Measurements from ENCODE around the gene ACTR1B.
"Not testable (repeated sequence)": the region's sequence is repeated elsewhere in the genome, so short reads cannot be mapped to it uniquely, and the experiment has no call there.

Gene ACTR1B

GRCh38 chr2:97688062-97688827 is 24.4 kb upstream of the ACTR1B start:
- DNase-seq (ENCODE audit: low read depth in 2 of 2) = no peak

- DNase-seq (ENCODE audit: low read depth in 2 of 2) = not testable (repeated sequence)
Measured at GRCh38 chr2:97687235-97687634, 23.4 kb upstream of the ACTR1B start.

- no peak for DNase-seq (ENCODE audit: low read depth in 2 of 2)
Measured at GRCh38 chr2:97678298-97678697, 14.5 kb upstream of the ACTR1B start.

DNA sequence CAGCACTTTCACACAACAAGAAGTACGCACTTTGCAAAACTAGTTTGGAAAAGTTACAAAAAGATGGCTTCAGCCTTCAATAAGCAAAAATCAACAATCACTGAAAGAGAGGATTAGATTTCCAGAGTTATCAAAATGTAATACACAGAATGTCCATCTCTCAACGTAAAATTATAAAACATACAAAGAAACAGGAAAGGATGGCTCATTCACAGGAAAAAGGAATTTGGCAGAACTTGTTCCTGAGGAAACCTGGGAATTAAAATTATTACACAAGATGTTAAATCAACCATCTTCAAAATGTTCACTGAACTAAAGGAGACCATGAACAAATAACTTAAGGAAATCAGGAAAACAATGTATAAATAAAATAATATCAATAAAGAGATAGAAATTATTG is 13.6 kb upstream of the ACTR1B start:
- DNase-seq (ENCODE audit: low read depth in 2 of 2) = no peak

DNA sequence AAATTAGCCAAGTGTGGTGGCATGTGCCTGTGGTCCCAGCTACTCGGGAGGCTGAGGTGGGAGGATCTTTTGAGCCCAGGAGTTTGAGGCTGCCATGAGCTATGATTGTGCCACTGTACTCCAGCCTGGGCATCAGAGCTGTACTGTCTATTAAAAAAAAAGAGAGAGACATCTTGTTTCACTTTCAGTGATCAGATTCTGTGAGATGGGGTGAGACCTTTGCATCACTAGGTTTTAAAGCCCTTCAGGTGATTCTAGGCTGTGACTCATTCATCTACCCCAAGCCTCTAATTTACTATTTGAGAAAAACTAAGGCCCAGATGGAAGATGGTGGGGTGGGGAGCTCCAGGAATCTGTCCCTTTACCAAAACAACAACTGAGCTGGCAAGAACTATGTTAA is 12.8 kb upstream of the ACTR1B start:
- DNase-seq (ENCODE audit: low read depth in 2 of 2) = no peak

- DNase-seq (ENCODE audit: low read depth in 2 of 2) = no peak
Measured at GRCh38 chr2:97675430-97676113, 11.7 kb upstream of the ACTR1B start.

- DNase-seq (ENCODE audit: low read depth in 2 of 2) = no peak
Measured at GRCh38 chr2:97673915-97674283, 10.1 kb upstream of the ACTR1B start.

DNA sequence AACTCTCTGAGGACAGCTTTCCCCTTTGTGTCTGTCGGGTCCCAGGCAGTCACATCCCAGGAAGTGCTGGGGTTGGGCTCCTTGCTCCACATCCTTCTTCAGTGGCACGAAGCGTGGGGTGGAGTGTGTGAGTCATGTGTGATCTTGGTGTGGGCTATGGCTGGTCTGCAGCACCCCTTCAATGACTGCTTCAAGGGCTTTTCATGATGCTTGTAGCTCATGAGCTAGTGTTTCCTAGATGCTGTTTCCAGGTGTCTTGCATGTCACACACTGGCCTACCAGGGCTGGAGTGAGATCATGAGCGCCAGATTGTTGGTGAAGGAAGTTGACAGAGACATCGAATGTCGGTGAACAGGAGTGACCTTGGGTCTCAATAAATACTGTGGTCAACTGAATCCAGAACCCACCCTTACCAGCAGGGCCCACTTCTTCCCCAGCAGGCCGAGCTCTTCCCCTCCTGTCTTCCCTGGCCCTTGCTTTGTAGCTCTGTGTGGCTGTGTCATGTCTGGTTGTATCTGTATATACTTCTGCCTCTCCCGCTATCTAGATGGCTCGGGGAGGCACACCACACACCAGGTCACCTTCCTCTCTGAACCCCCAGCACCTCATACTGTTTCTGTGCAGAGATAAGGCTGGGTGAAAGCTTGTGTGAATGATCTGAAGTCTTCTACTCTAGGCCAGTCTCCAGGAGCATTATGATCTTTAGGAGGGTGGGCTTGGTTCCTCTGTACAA is 9.5 kb upstream of the ACTR1B start:
- no peak for DNase-seq (ENCODE audit: low read depth in 2 of 2)

DNA sequence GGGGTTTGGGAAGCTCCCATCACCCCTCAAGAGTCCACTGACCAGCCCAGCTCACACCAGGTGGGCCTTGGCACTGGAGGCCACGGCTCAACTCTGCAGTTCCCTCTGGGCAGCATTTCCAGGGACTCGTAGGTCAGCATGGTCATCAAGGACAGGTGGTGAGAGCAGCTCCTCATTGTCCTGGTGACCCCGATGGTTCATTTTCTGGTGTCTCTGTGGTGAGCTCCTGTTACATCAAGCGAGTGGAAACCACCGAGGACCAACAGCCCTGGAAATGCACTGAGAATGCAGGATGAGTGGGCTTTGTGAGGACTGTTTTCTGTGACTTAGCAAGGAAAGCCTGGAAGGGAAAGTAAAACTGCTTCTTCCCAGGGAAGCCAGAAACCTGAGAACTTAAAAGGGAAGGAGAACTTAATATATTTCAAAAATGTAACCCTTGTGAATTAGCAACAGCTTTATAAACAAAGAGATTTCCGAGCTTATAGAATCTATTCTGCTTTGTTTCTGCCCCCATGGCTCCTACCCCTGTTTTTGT is 8.8 kb upstream of the ACTR1B start:
- not testable (repeated sequence) for DNase-seq (ENCODE audit: low read depth in 2 of 2)

GRCh38 chr2:97671526-97671925 is 7.7 kb upstream of the ACTR1B start:
- DNase-seq (ENCODE audit: low read depth in 2 of 2) = no peak

GRCh38 chr2:97670471-97670870 is 6.6 kb upstream of the ACTR1B start:
- no peak for DNase-seq (ENCODE audit: low read depth in 2 of 2)

DNA sequence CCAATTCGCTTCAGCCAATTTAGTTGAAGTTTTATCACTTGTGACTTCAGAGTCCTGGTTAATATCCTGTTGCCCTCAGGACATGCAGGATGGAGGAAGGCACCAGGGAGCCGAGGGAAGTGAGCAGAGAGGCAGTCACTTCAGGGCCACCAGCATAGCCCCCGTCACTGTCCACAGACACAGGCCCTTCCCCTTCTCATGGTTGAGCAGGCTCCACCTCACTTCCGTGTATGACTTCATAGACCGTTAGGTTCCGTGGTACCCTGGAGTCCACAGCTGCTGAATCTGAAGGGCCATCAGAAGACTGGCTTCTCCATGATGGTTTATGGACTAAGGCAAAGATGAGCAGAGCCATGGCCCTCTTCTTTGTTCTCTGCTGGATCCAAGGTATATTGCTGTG is 5.6 kb upstream of the ACTR1B start, which contains the start of gene C2orf92:
Gene C2orf92, plus strand, starts transcription at position 266 of the 400 bp plus-strand sequence. Its CDS starts 76 bp downstream, at position 342.
- no peak for DNase-seq (ENCODE audit: low read depth in 2 of 2)

DNA sequence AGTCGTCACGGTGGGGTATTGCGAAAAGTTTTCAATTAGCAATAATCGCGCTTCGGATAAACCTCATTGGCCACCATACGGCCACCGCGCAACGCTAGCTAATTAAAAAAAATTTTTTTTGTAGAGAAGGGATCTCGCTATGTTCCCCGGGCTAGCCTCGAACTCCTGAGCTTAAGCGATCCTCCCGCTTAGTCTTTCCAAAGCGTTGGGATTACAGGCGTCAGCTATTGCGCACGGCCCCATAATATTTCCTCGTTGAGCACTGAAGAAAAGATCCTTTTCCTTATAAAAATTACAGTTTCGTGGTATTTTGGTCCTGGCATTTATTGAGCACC is 759 bp upstream of the ACTR1B start:
- no peak for DNase-seq (ENCODE audit: low read depth in 2 of 2)

DNA sequence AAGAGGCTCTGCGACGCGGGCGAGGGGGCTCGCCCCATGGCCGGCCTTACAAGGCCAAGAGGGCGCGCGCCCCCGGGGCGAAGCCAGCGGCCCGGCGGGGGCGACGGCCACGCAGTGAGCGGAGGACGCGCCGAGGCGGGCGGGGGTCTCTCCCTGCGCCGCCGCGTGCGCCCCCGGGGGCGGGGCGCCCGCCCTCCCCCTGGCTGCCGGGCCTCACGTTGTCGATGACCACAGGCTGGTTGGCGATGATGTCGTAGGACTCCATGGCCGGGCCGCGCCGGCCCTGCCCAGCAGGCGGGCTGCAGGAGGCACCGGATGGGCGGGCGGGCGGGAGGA is 250 bp downstream of the ACTR1B start:
- no peak for DNase-seq (ENCODE audit: low read depth in 2 of 2)

GRCh38 chr2:97662895-97663625 is 784 bp downstream of the ACTR1B start:
- DNase-seq (ENCODE audit: low read depth in 2 of 2) = peak; percentile 21 to 47

DNA sequence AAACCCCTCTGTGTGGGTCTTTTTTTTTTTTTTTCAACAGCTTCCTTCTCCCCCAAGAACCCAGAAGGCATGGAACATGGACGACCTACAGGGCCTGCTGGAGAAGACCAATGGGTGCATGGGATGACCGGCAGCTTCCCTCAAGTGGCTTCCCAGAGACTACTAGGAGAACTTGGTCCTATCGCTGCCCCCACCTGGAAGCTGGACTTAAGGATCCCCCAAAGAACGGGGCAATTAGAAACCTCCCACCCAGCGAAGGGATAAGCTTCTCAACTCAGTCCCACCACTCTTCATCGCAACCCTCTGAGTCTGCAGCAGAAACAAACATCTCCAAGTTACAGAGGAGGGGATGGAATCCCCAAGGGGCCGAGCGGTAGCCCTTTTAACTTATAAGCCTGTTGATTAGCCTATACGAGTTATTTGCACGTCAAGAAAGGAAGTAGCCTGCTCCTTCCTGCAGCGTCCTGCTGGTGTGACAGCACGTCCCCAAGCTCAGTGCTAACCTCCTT is 1.4 kb downstream of the ACTR1B start:
- DNase-seq (ENCODE audit: low read depth in 2 of 2) = no peak

DNA sequence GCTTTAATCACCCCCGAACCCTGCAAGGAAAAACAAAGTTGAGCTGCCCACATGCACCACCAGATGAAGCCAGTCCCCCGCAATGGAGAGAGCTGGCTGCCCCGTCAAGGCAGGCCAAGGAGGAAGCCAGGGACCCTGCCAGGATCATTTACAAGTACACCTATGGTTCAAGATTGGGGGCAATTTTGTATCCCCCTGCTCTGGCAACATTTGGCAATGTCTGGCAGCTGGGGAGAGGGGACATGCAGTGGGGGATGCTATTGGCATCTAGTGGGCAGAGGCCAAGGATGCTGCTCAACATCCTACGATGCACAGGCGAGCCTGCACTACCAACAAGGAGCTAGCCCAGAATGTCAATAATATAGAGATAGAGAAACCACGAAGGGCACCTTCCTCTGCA is 1.9 kb downstream of the ACTR1B start:
- DNase-seq (ENCODE audit: low read depth in 2 of 2) = no peak

- DNase-seq (ENCODE audit: low read depth in 2 of 2) = no peak
Measured at GRCh38 chr2:97660775-97661389, 3.0 kb downstream of the ACTR1B start.

DNA sequence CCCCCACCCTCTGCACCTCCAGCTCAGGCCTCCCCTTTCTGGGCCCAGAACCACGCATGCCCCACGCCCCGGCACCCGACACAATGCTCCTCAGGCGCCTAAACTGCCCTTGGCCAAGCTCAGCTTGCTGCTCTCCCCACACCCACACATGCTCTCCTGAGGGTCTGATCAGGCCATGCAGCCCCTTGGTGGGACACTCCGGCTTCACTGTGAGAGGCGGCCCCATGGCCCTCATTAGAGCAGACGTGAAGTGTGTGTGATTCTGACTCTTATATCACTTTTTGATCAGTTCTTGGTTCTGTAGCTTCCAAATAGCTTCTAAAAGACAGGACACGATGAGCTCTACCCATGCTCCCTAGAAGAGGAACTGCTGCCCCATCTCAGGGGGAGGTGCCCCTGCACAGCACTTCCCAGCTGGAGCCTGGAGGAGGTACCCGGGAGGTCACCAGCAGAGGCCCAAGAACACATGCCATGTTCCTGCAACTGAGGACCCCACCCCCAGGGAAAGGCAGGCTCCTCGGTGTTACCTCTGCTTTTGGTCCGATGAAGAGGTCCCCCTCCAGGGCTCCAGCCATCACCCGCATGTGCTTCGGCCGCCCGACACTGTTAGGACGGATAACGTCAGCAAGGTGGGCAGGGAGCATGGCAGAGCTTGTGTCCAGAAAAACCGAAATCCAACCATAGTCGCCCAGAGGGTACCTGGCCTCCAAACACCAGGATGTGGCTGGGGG is 3.6 kb downstream of the ACTR1B start:
- no peak for DNase-seq (ENCODE audit: low read depth in 2 of 2)

DNA sequence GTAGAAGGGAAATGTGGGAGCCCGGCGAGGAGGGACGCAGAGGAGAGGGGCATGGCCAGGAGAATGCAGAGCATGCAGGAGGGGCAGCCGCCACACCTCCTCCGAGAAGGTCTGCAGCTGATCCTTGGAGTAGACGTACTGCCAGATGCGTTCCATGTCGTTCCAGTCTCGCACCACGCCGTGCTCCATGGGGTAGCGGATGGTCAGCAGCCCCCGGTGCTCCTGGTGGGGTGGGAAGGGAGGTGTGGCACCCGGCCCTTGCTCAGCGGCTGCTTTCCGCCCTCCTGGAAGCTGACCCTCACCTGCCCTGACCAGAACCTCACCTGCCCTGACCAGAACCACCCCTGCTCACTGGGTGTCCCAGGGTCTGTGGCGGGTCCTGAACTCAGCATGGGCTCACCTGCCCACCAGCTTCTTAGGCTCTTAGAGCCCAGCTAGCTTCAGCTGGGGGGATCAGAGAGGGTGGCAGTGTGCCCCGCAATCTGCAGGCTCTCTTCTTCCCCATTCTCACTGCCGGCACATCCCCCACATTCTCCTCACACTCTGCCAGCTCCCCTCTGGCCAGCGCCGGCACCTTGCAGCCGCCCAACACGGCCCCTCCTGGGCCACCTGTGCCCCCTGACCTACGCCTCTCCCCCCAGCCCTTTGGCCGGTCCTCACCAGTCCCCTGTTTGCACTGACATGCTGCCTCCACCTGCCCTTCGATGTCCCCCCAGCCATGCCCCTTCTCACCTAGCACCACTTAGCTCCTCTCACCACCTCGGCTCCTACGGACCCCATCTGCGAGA is 4.4 kb downstream of the ACTR1B start:
- DNase-seq (ENCODE audit: low read depth in 2 of 2) = no peak
